Measurements from ENCODE around the gene YES1.

DNA sequence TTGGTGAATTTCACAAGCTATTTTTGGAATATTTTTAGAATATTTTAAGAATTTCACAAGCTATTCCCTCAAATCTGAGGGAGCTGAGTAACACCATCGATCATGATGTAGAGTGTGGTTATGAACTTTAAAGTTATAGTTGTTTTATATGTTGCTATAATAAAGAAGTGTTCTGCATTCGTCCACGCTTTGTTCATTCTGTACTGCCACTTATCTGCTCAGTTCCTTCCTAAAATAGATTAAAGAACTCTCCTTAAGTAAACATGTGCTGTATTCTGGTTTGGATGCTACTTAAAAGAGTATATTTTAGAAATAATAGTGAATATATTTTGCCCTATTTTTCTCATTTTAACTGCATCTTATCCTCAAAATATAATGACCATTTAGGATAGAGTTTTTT lies 138.7 kb downstream of the YES1 start:
- TF ChIP-seq, protein P1, sequence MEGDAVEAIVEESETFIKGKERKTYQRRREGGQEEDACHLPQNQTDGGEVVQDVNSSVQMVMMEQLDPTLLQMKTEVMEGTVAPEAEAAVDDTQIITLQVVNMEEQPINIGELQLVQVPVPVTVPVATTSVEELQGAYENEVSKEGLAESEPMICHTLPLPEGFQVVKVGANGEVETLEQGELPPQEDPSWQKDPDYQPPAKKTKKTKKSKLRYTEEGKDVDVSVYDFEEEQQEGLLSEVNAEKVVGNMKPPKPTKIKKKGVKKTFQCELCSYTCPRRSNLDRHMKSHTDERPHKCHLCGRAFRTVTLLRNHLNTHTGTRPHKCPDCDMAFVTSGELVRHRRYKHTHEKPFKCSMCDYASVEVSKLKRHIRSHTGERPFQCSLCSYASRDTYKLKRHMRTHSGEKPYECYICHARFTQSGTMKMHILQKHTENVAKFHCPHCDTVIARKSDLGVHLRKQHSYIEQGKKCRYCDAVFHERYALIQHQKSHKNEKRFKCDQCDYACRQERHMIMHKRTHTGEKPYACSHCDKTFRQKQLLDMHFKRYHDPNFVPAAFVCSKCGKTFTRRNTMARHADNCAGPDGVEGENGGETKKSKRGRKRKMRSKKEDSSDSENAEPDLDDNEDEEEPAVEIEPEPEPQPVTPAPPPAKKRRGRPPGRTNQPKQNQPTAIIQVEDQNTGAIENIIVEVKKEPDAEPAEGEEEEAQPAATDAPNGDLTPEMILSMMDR (IDR thresholded peaks at IDR 0.05 in 4 of 5, conservative IDR thresholded peaks at IDR 0.05 in 1 of 5) = no peak
- TF ChIP-seq POLR2A (IDR thresholded peaks at IDR 0.05) = no peak

All from gastrocnemius medialis (tissue), 4 donors.